GM12878 (cell line): ENCODE data around the gene RHOC. TPM values are rescaled to one million over a fixed set of nuclear protein-coding genes. Genes with fewer than 3 reads are reported as not detected.
A peak's percentile ranks its signal among the peaks of the same experiment; 100 is the strongest.

Experiments used
- FOXM1 ChIP-seq: IDR thresholded peaks from 2 replicates; pipeline ENCODE4 v1.6.1; 2012; ENCODE audit warnings: low read depth, mild to moderate bottlenecking, inconsistent platforms, low read length, moderate library complexity
- IRF4 ChIP-seq: IDR thresholded peaks from 2 replicates; pipeline ENCODE4 v1.6.1; 2011; ENCODE audit warnings: low read depth, low read length
- NR2F1 ChIP-seq: fragments of 450-650 bp; conservative IDR thresholded peaks from 2 replicates; pipeline ENCODE4 v1.6.1; 2017; ENCODE audit warnings: mild to moderate bottlenecking
- POU2F2 ChIP-seq: IDR thresholded peaks from 3 replicates; pipeline ENCODE4 v1.6.1; 2011; ENCODE audit warnings: low read depth, mild to moderate bottlenecking, low read length, borderline replicate concordance
- SP1 ChIP-seq: IDR thresholded peaks from one replicate; pipeline ENCODE4 v1.6.1; 2011; ENCODE audit warnings: low read depth, low read length
- polyA plus RNA-seq, 11 experiments: library from polyadenylated mRNA; depleted of rRNA in 4 of 11; unstranded in 6 of 11; stranded (reverse) in 5 of 11; fragments of >200 nt; fragmentation: Nextera tagmentation in 4 of 11; fragmentation: Illumina TruSeq in 1 of 11; extraction: Ambion mirVana in 4 of 11; extraction: Trizol in 1 of 11; gene quantifications; 1 replicate in 1 of 11; 2 replicates in 10 of 11; pipeline versions ENCODE4 v1.2.1 to v1.2.3, GENCODE V29; 2011 to 2016; ENCODE audit warnings: inconsistent platforms in 2 of 11, missing spikeins in 2 of 11, low read depth in 1 of 11
- total RNA-seq, 4 experiments: library from RNA; depleted of rRNA in 3 of 4; stranded (reverse); fragments of >200 nt in 3 of 4; fragmentation: Illumina TruSeq in 1 of 4; extraction: Trizol in 1 of 4; gene quantifications; 2 replicates each; pipeline versions ENCODE4 v1.2.1 to v1.2.3, GENCODE V29; 2013 to 2021
- TF ChIP-seq, protein P1 (sequence below): fragments of 450-650 bp; IDR thresholded peaks from 2 replicates; pipeline ENCODE4 v1.6.1; 2017; ENCODE audit warnings: mild to moderate bottlenecking
- TF ChIP-seq, protein P2 (sequence below): IDR thresholded peaks from 2 replicates; pipeline ENCODE4 v1.6.1; 2012; ENCODE audit warnings: low read depth, low read length, improper control_type of control experiment
- TF ChIP-seq, protein P3 (sequence below), 3 experiments: IDR thresholded peaks in 2 of 3; conservative IDR thresholded peaks in 1 of 3; 2 replicates each; pipeline ENCODE4 v1.5.1; 2011; ENCODE audit warnings: low read depth in 3 of 3, low read length in 3 of 3, mild to moderate bottlenecking in 3 of 3, control low read depth in 2 of 3, moderate library complexity in 2 of 3, inconsistent platforms in 1 of 3, mixed read lengths in 1 of 3; ENCODE audit not compliant: control insufficient read depth in 2 of 3, insufficient read depth in 1 of 3; ENCODE audit errors: extremely low read depth in 1 of 3
- TF ChIP-seq, protein P4 (sequence below): fragments of 450-650 bp; IDR thresholded peaks from 2 replicates; pipeline ENCODE4 v1.6.1; 2017; ENCODE audit warnings: low read depth, mild to moderate bottlenecking, moderate library complexity

The RHOC gene
- total and polyA plus RNA-seq, 10 of the 15 experiments (the other 5 are each of a cell fraction or from before 2014, with no cell fraction given), result 20.6 to 371 (median 158) TPM

DNA sequence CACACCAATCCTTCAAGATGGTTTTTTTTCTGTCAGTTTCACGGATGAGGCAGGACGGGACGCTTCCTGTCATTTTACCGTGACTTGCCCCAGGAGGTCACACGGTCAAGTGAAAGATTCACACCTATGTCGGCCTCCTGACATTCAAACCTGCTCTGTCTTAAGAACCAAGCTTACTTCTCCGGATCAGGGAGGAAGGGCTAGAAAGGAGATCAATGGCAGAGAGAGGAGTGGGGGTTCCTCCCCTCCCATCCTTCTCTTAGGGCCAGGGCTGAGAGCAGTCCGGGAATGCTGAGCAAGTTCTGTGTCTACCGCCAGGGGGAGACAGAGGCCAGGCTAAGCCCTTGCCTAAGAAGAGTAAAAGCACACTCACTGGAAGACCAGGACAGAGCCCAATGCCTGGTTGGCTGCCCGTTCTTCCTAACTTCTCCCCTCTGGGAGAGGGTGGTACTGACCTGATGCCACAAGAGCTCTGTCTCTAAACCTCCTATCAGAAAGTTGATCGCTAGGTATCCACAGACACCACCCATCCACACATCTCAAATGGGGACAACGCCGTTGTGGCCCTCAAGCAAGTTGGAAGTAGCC is 9.3 kb upstream of the RHOC start (continued):
- TF ChIP-seq, protein P1, sequence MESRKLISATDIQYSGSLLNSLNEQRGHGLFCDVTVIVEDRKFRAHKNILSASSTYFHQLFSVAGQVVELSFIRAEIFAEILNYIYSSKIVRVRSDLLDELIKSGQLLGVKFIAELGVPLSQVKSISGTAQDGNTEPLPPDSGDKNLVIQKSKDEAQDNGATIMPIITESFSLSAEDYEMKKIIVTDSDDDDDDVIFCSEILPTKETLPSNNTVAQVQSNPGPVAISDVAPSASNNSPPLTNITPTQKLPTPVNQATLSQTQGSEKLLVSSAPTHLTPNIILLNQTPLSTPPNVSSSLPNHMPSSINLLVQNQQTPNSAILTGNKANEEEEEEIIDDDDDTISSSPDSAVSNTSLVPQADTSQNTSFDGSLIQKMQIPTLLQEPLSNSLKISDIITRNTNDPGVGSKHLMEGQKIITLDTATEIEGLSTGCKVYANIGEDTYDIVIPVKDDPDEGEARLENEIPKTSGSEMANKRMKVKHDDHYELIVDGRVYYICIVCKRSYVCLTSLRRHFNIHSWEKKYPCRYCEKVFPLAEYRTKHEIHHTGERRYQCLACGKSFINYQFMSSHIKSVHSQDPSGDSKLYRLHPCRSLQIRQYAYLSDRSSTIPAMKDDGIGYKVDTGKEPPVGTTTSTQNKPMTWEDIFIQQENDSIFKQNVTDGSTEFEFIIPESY, result no peak
- TF ChIP-seq, protein P2, sequence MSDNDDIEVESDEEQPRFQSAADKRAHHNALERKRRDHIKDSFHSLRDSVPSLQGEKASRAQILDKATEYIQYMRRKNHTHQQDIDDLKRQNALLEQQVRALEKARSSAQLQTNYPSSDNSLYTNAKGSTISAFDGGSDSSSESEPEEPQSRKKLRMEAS, result peak; percentile 31; the same call in 1 of the 2 replicates
- TF ChIP-seq POU2F2, result no peak
- TF ChIP-seq SP1, result peak; percentile 26
- peak; percentile 61; the same call in 1 of the 2 replicates for TF ChIP-seq IRF4
- TF ChIP-seq NR2F1, result peak; percentile 76; the same call in 1 of the 2 replicates
- TF ChIP-seq, protein P3, sequence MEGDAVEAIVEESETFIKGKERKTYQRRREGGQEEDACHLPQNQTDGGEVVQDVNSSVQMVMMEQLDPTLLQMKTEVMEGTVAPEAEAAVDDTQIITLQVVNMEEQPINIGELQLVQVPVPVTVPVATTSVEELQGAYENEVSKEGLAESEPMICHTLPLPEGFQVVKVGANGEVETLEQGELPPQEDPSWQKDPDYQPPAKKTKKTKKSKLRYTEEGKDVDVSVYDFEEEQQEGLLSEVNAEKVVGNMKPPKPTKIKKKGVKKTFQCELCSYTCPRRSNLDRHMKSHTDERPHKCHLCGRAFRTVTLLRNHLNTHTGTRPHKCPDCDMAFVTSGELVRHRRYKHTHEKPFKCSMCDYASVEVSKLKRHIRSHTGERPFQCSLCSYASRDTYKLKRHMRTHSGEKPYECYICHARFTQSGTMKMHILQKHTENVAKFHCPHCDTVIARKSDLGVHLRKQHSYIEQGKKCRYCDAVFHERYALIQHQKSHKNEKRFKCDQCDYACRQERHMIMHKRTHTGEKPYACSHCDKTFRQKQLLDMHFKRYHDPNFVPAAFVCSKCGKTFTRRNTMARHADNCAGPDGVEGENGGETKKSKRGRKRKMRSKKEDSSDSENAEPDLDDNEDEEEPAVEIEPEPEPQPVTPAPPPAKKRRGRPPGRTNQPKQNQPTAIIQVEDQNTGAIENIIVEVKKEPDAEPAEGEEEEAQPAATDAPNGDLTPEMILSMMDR (IDR thresholded peaks at IDR 0.05 in 2 of 3, conservative IDR thresholded peaks at IDR 0.05 in 1 of 3; ENCODE audit: control insufficient read depth in 2 of 3, extremely low read depth in 1 of 3, insufficient read depth in 1 of 3, low read depth in 3 of 3, low read length in 3 of 3), result peak; percentile 93 to 99 (median 97); a peak in 5 of 6 replicates
- TF ChIP-seq, protein P4, sequence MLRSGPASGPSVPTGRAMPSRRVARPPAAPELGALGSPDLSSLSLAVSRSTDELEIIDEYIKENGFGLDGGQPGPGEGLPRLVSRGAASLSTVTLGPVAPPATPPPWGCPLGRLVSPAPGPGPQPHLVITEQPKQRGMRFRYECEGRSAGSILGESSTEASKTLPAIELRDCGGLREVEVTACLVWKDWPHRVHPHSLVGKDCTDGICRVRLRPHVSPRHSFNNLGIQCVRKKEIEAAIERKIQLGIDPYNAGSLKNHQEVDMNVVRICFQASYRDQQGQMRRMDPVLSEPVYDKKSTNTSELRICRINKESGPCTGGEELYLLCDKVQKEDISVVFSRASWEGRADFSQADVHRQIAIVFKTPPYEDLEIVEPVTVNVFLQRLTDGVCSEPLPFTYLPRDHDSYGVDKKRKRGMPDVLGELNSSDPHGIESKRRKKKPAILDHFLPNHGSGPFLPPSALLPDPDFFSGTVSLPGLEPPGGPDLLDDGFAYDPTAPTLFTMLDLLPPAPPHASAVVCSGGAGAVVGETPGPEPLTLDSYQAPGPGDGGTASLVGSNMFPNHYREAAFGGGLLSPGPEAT, result 0 out of 2 replicates have a peak, but pooled peaks have one; percentile 13
- TF ChIP-seq FOXM1, result 0 out of 2 replicates have a peak, but pooled peaks have one; percentile 25
